SW 1271 (cell line): Measurements from ENCODE around the gene MAGEE2.
"Not testable (repeated sequence)": the region's sequence is repeated elsewhere in the genome, so short reads cannot be mapped to it uniquely, and the experiment has no call there.

ENCODE experiments used
- DNase-seq, 2 experiments: peaks; one replicate each; lab custom pipeline; 2025; lab: John Stamatoyannopoulos, UW

Gene MAGEE2

GRCh38 chrX:75784680-75785491, at the start of gene MAGEE2:
MAGEE2 (minus strand) TSS chrX:75785254; CDS start chrX:75785051, 203 bp downstream.
- DNase-seq, result no peak

- no peak for DNase-seq
Observed at GRCh38 chrX:75786290-75786689, 1.2 kb upstream of the MAGEE2 start.

- DNase-seq, result no peak
Observed at GRCh38 chrX:75781611-75782010, 3.4 kb downstream of the MAGEE2 start.

- not testable (repeated sequence) for DNase-seq
Observed at GRCh38 chrX:75768063-75768462, 17.0 kb downstream of the MAGEE2 start.

DNA sequence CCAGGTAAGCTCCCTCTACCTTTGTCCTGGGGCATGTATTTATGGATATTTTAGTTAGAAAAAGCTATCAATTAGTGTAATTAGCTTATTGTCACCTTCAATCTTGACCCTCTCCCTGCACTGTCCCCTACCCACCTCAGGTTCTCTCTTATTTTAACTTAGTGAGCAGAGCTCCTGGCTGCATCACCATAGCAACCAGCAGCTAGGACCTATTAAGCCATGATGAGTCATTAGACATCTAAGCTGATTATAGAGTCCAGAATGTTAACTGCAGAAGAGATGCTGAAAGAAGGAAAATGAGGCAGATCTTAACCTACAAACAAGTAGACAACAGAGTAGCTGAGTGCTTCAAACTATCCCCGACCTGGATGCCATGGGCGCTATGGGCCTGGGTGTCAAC, 36.6 kb downstream of the MAGEE2 start:
- no peak for DNase-seq

GRCh38 chrX:75746891-75747639, 38.0 kb downstream of the MAGEE2 start:
- peak in 1 of 2 experiments; percentile 0 for DNase-seq
